ENCODE measurements around the gene EVX1.

EVX1 gene

DNA sequence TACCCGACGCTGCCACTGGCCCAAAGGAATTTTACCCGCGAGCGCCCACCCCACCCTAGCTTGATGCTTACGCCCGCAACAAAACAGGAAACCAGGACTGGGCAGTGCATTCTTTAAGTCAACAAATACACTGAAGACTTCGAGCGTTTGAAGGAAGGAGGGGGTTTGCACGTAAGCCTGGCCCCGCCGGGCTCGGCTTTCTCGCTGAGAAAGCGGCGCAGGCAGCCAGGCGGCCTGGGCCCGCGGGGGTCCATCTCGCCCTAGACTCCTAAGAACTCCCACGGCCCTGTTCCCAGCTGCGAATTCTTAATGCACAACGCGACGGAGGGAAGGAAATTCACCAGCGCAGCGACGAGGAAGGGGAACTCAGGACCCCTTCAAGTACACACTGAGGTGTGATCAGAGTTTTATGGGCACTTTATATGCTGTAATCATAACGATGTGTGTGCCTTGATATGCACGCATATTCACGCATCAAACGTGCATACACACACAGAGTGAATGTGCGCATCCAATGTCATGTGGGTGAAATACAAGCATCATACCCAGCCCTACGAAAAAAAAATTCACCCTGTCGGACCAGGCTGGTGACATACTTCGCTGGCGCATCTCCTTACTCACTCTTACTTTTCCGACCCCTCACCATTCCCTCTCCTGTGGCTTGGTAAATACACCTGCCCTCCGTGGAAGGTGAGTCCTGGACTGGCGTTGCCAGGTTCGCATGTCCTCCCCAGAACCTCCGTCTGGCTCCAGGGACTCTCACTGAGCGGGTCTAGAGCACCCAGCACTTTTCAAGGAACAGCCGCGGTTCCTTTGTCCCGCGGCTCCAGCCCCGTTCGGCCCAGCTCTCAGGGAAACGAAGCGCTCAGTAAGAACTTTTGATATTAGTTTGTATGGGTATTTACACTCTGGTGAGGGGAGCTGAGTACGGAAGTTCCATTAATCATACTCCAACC is 37.0 kb upstream of the EVX1 start:
- DNase-seq: no peak

DNA sequence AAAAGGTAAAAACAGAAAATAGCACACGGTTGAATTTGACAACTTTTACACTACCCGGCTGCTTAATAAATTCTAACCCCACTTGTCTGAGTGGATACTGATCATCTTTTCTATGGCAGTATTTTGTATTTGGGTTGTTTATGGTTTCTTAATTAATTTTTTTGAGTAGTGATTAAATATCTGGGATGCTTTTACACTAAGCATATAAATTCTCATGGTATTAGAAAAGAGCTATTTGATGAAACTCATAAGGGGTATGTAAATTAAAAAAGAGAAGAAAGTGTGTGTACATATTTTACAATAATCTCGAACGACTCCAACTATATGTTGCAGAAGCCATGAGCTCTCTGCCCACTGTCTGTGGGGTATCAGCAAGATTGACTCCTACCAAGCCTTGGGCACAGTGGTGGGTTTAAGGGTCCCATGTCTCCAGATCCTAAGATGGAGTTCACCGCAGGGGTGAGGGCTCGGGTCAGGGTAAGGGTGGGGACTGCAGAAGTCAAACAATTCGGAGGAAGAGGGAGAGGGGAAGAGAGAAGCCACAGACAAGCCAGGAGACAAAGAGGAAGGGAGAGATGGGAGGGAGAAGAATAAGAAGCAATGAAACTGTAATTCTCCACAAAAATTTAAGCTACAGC is 35.1 kb upstream of the EVX1 start:
- DNase-seq: no peak

DNA sequence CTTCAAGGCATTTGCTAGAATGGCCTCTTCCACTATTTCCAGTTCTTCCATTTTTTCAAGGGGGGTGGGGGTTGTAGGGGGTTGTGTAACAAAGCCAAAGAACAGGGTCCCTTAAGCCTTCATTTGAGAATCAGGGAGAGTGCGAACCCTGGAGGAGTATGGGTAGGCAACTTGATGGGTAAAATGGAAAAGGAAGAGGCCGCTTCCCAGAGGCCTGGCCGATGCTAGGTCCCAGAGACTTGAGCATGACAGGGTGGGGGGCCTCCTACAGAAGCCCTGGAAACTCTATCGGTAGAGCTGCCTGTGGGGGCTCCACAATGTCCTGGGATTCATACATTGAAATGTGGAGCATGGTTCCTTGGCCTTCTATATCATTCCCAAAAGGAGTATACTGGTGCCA is 33.6 kb upstream of the EVX1 start:
- DNase-seq: no peak

DNA sequence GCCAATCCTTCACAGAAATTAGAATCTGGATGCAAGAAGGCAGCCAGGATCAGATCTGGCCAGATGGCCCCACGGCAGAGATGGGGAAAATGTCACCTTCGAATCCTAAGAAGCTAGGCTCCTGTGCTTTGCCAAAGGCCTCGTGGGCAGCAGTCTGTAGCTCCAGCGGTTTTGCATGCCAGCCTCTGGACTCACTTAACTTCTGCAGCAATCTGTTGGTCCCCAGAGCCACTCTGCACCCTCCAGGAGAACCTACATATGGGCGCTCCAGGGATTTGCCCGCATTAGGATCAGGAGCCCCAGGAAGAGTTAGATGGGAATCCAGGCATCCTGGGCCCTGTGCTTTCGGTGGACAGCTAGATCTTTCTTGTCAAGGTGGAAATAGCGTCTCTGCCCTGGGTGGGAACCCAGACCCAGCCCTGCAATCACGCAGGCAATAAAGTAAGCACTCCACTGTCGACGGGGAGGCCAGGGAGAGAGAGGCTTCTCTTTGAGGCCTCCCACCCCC is 32.6 kb upstream of the EVX1 start:
- DNase-seq: no peak

DNA sequence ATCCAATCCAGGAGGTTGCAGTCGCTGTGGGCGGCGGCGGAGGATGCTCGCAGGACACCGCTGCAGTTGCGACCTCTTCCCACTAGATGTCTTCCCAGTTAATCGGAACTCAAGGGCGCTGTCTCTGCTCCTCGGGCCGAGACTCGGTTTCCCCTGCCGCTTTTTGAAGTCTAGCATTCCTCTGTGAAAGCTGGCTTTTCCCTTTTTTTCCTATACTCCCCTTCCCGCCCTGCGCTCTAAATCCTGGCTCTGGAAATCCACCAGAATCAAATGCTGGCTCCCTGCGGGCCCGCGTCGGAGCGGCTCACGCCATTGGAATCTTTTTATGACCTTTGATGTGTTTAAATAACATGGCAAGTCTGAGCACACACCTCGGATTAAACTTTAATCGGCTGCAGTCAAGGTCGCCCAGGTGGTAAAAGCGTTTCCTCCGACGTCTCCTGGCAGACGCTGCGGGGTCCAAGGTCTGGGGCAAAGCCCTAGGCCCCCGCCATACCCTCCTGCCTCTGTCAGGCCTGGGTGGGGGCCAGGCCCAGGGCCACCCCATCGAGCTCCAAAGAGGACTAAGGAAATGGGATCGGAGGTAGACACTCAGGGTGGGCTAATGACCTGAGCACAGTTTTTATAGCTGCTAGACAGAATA is 32.0 kb upstream of the EVX1 start:
- no peak for DNase-seq

DNA sequence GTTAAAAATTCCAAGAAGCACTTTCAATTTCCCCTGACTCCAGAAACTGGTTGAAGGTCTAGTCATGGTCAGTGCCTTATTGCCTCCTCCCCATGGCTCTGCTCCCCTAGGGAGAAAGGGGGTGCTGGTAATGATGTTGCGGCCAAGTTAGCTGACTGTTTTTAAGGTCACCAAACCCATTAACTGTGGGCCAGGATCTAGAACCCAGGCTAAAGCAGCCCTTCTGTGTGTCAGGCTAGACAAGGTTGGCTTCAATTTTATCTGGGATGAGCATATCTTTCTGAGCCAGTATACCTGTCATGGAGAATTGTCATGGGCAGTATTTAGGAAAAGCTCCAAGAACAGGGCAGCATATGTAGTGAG is 31.5 kb upstream of the EVX1 start:
- DNase-seq: no peak

DNA sequence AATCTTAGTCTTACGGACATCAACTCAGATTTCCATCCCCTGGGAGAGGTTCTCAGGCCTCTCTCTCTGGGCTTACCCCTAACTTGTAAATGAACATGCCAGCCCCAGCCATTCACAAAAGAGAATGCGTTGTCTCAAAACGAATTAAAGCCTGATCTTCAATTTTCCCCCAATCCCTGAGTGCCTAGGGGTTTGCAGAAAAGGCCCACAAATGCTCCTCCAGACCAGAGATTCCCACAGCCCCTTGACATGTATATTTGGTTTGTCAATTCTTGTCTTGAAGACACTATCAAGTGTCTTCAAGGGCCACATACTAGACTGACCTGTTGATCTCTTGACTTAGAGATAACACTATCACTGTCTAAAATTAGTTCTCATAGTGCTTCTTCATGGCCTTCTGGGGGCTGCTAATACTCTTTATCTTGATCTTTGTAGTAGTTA is 30.8 kb upstream of the EVX1 start:
- no peak for DNase-seq

DNA sequence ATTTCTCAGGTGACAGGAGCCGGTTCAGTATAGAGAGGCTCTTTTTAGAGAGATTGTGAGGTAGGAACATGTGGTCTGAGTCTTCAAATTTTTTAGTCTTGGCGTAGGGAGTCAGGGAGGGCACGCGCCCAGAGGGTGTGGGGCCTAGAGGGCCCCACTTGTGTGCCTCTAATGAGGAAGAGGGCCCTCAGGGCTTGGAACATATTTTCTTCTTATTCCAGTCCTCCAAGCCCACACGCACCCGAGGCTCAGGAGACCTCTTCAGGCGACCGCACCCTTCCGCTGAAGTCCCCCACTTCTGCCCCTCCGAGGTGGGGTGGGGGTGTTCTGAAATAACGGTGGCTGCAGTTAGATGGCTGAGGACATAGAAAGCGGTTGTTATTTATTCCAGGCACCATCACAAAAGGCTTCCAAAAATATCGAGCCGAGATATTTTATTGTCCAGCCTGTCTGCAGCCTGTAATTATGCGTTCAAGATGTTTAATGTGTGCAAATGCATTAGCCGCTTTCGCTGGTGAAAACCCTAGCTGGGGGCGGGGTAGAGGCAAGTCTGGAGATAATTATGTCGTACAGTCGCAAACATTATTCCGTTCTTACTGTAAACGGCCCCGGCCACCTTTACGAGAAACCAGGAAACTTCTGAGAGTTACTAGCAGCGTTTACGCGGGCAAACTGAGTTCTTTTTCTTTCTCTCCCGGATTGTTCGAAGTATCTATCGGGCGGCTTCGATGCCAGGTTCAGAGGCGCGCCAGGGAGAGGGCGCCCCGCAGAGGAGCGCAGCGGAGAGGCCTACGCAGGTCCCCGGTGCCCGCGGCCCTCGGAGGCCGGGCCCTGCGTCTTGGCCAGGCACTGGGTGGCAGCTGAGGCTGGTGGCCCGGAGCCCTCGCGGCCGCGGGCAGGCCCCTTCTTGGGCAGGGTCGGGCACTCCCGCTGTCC is 29.8 kb upstream of the EVX1 start:
- DNase-seq: no peak

DNA sequence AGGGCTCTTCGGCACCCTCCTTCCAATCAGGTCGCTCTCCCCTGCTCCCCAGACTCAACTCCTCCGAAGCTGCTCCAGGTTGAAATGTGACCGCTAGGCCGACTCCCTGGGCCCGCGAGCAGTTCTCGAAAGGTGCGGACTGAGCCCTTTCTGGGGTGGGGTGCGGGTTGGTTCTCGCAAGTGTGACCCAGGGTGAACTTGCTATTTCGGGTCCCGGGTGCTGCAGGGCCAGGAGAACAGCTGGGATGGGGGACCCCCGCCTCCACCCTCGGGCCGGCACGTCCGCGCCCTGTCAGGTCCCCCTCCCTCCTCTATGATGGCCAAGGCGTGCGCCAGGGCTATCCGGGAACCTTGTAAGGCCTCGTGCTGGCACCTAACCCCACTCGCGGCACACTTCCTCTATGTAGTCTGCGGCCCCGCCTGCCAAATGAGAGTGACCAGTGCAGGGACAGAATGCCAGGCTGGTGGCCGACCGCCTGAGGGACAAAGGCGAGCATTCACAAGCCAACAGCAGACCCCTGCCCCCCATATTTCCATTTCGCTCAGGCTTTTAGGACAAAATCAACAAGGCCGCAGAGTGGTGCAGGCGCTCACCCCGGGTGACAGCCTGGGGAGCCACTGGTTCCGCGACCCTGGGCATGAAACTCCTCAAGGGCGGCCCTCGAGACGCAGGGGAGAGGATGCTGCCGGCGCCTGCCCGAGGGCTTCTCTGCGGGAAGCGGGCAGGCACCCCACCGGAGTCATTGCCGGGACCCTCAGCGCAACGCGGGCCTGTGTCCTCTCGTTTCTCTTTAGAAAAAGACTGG is 29.0 kb upstream of the EVX1 start:
- DNase-seq: no peak

DNA sequence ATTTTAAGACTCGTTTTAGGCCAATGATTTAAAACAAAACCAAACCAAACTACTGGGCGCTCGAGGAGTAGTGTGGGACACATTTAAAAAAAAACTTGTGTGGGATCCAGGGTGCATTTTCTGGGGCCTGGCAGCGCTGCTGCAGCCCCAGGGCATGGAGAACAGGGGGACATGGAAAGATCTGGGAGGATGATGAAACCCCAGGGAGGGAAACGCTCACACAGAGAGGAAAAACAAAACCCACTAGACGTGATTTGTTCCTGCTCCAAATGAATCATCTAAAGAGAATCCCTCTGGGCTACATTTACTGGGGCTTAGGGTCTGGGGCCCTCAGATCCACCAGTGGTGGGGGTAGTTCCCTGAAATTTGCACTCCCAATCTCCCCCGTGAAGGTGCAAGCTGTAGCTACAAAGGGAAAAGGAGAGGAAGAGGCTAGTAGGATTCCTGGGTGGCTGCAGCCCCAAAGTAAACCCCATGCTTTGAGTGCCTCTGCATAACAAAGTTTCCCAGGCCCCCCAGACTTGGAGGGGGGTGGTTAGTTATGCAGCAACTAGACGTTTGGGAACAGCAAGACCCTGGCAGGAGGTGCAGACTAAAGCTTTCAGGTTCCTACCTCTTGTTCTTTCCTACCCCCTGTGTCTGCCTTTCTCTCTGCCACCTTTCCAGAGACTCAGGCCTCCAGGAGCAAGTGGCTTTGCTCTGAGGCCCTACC is 28.2 kb upstream of the EVX1 start:
- no peak for DNase-seq

DNA sequence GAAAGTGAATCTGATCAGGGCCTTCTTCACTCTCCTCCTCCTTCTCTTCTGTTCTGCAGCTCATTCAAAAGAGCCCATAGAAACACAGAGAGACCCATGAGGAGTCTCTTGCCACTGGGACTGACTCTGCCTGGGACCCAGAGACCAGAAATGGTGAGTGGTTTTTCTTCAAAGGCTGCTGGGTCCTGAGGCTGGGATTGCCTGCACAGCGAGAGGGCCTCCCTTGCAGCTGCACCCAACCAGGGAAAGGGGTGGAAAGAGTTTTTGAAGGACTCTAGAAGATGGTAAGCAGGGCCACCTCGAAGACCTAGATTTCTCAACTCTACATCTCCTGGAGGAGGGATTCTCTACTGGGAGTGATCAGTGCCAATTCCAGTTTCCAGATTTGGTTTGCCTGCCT is 27.2 kb upstream of the EVX1 start:
- DNase-seq: no peak

DNA sequence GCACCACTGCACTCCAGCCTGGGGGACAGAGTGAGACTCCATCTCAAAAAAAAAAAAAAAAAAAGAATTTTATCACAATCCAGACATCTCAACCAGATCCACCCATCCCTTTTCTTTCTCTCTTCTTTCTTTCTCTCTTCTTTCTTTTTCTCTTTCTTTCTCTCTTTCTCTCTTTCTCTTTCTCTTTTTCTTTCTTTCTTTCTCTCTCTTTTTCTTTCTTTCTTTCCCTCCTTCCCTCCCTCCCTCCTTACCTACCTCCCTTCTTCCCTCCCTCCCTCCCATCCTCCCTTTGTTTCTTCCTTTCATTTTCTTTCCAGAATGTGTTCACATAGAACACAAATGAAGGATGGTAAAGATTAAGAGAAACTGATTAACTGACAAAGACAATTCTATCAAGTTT is 24.7 kb upstream of the EVX1 start:
- DNase-seq: no peak

DNA sequence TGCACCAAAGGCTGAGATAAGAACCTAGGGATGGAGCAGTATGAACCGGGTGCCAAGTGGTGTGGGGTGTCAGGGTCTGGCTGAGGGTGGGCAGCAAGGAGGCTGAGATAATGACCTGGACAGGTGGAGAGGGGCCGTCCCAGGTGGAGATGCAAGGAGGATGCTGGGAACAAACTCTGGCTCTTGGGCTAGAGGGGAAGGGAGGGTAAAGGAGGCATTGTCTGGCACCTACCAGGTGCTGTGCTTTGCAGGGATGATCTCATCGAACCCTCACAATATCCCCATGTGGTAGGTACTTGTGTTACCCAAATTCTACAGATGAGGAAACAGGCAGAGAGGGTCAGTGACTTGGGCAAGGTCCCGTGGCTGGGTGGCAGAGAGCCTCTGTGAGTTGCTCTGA is 22.8 kb upstream of the EVX1 start:
- DNase-seq: no peak

DNA sequence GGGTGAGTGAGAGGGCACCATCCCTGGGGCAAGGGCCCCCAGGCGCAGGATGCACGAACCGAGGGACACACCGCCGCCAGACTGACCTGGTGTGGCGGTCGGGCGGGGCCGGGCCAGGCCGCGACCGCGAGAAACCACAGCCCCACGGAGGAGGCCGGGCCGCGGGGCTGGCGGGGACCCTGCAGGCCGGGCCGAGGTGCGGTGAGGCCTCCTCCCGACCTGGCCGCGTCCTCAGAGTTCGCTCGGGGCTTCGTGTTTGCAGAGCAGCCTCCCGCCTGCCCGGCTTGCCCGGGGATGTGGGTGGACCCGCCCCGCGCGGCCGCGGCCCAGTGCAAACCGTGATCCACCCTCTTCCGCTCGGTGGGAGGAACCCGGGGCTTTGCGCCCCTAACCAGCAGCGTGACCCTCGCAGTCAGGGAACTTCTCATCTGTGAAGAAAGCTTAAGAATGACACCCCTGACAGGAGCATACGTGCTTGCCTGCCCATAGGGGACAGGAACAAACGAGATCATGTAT is 22.1 kb upstream of the EVX1 start:
- DNase-seq: no peak

DNA sequence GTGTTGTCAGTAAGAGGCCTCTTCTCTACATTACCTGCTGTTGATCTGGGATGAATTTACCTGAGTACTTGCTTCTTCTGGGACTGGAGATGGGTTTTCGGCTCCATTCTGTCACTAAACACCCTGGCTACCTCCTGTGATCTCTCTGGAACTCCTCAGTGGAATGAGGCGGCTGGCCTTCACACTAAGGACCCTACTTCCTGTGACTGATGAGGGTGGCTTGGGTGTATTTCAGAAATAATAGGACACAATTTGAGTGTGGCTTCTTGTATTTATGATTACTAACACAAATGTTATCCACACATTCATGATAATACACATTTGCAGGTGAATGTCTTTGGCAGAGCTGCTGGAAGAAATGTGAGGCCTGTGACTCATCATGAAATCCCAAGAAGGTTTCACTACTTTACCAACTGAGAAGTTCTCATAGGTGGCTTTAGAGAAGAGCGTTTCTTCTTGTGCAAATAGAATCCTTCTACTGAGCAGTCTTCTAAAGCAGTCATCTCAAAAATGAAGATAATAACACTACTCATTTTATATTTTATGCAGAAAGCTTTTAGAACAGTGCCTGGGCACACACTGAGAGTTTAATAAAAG is 21.3 kb upstream of the EVX1 start:
- no peak for DNase-seq

DNA sequence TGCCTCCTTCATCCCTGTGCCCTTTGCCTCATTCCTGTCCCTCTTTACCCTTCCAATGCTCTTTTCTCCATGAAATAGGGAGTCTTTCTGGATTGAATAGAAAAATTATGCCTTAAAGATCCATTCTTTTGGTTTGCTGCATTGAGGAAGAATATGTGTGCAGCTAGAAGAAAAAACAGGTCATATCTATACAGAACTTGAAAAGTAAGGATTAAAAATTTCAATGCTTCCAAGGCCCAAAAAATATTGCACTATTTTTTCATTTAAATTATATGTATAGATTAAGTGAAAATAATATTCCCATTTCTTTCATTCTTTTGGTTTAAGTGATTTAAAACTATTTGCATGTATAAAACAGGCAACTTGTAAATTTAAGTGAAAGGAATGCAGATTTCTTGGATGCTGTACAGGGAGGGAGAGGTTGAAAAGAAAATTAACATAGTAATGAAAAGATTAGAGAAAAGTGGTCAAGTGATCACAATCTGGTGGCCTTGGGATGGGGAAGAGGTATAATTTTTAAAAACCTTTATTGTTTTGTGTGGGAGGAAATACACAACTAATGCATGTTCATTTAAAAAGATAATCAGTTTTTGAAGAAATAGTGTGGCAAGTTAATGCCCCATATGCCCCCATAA is 18.5 kb upstream of the EVX1 start:
- no peak for DNase-seq

DNA sequence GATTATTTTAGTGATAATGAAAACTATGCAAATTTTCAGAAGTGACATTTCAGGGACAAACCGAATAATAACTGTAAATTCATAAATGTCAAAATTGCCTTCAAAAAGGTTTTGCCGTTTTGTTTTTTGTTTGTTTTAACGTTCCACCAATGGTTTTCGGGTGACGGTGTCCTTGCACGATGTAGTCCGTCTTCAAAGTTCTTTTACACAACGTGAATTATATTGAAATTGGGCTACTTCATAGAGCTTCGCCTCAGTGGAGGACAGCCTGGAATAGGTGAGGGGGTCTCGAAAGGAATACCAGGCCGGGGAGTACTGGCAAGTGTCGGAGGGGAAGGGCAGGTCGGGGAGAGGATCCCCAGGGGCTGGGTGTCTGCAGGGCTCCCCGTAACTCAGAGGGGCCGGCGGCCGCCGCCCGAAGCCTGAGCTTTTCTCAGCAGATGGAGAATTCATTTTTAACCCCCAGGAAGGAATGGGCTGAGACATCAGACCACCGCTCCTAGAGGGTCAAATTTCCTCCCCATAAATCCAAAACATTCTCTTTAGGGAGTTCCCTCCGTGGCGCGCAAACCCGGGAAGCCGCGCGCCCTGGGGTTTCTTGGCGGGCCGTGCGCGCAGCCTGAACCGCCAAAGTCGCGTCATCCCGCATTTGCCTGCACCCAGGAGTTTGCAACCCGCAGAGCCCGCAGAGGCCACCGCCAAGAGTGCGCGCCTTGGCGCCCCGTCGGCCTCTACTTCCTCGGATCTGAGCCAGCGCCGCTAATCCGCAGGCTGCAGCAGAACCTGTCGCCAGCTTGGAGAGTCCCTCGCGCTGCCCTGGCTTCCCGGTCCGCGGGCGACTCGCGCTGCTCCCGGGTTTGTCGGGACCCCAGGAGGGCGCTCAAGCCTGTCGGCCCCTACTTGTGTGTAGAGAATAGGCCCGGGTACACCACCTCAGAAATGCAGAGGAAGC is 17.3 kb upstream of the EVX1 start:
- DNase-seq: no peak

DNA sequence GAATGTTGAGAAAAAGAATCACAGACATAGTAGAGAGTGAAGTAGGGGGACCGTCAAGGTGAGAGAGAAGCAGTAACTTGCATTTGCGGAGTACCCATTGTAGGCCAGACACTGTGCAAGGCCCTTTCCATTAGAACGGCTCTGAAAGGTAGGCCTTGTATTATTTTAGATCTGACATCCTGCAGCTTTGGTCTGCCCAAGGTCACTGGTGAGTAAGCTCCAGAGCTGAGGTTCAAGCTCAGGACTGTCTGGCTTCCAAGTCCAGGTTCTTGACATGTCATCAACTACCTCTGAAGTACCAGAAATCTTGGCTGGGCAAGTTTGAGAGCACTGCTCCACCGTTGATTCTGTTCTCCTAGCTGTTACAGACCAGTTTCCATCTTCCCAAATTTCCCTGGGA is 13.2 kb upstream of the EVX1 start:
- DNase-seq: no peak

Data from activated effector memory CD4-positive, alpha-beta T cell treated with Interleukin-2 at 50 U/mL for 16 hours (primary cell).